Calu3 (cell line): ENCODE data around the gene S1PR3. TPM values are rescaled to one million over a fixed set of nuclear protein-coding genes. Genes with fewer than 3 reads are reported as not detected.

ENCODE experiments used
- BruUV-seq: library from RNA; stranded (reverse); fragments of 400-500 nt; replicated peaks from 2 replicates; lab custom pipeline; 2021; lab: Mats Ljungman, UMichigan
- CTCF ChIA-PET: fragments of 300-600 bp; sonication (Branson Sonifier 250); formaldehyde crosslinking; loops from one replicate; lab custom pipeline; 2022; ENCODE audit warnings: antibody characterized with exemption; lab: Charles Lee
- DNase-seq: peaks from one replicate; pipeline ENCODE4 v3.0.0; 2022
- H3K27ac Mint-ChIP-seq: one replicate; pipeline ENCODE4 v1.8.0; 2022; ENCODE audit warnings: mixed read lengths; ENCODE audit not compliant: unreplicated experiment
- H3K27me3 Mint-ChIP-seq: one replicate; pipeline ENCODE4 v1.8.0; 2022; ENCODE audit warnings: mixed read lengths; ENCODE audit not compliant: unreplicated experiment
- H3K36me3 Mint-ChIP-seq: one replicate; pipeline ENCODE4 v1.8.0; 2022; ENCODE audit warnings: mild to moderate bottlenecking, moderate library complexity, mixed read lengths; ENCODE audit not compliant: insufficient read depth, unreplicated experiment
- H3K4me1 Mint-ChIP-seq: one replicate; pipeline ENCODE4 v1.8.0; 2022; ENCODE audit warnings: mild to moderate bottlenecking, low read depth, mixed read lengths; ENCODE audit not compliant: unreplicated experiment
- H3K4me3 Mint-ChIP-seq: one replicate; pipeline ENCODE4 v1.8.0; 2022; ENCODE audit warnings: mild to moderate bottlenecking, low read depth, moderate library complexity, mixed read lengths; ENCODE audit not compliant: unreplicated experiment
- H3K9me3 Mint-ChIP-seq: one replicate; pipeline ENCODE4 v1.8.0; 2022; ENCODE audit warnings: low read depth, mixed read lengths; ENCODE audit not compliant: unreplicated experiment
- intact Hi-C: fragments of 100-400 bp; cut with micrococcal nuclease; formaldehyde crosslinking; loops from one replicate; pipeline ENCODE4 v1.10.0; 2022; ENCODE audit not compliant: unreplicated experiment
- total RNA-seq: library from RNA; stranded (reverse); gene quantifications from 2 replicates; pipeline ENCODE4 v1.2.3, GENCODE V29; 2022
- TF ChIP-seq, protein P1 (sequence below): fragments of 200-600 bp; IDR thresholded peaks from one replicate; pipeline ENCODE4 v1.8.0; 2022; ENCODE audit warnings: antibody characterized with exemption; ENCODE audit not compliant: unreplicated experiment

S1PR3 gene
- total RNA-seq, 1 experiment from 2014 or later, result 0.66 TPM

DNA sequence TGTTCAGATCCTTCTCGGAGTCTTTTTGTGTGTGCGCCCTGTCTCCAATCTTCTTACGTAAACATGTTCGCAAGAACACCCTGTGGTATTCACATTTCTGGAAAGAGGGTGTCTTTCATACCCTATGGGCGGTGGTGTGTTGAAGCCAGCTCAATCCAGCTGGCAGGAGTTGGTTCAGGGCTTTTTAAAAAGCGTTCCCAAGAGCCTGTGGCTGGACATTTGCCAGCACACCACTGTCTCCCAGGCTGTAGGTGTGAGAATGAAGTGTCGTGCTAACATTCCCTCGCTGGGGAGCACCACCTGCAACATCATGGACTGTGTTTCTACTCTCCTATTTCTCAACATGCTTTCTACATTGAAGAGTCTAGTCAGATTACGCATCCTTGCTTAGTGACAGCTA is 51.7 kb downstream of the S1PR3 start:
- no peak for DNase-seq
- CTCF ChIA-PET, result no interaction called here
- Mint-ChIP-seq H3K4me1 (no peaks in the 10 kb centered on the region), H3K9me3 (no peaks in the 10 kb centered on the region), H3K4me3 (no peak overlapping the region), H3K27me3 (no peaks in the 10 kb centered on the region), H3K36me3 (no peaks in the 10 kb centered on the region), H3K27ac (no peak overlapping the region)
- TF ChIP-seq, protein P1, sequence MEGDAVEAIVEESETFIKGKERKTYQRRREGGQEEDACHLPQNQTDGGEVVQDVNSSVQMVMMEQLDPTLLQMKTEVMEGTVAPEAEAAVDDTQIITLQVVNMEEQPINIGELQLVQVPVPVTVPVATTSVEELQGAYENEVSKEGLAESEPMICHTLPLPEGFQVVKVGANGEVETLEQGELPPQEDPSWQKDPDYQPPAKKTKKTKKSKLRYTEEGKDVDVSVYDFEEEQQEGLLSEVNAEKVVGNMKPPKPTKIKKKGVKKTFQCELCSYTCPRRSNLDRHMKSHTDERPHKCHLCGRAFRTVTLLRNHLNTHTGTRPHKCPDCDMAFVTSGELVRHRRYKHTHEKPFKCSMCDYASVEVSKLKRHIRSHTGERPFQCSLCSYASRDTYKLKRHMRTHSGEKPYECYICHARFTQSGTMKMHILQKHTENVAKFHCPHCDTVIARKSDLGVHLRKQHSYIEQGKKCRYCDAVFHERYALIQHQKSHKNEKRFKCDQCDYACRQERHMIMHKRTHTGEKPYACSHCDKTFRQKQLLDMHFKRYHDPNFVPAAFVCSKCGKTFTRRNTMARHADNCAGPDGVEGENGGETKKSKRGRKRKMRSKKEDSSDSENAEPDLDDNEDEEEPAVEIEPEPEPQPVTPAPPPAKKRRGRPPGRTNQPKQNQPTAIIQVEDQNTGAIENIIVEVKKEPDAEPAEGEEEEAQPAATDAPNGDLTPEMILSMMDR, result no peak
- intact Hi-C loops, result no loop called here
- BruUV-seq, result no TSS peak

DNA sequence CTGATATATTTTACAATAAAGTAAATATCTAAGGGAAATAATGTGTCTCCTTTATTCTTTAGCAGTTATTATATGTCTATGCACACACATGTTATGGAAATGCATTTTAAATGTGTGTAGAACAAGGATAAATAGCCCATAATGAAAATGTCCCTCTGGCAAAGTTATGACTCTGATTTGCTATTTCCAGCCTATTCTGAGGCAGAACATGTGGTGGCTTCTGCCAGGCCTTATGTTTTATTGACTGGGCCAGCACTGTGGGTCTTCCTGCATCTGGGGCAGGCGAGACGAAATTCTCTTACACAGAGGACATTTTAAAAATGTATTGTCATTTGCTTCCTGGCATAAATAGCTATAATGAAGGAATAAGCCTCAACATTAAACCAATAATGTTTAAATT is 52.8 kb downstream of the S1PR3 start:
- Mint-ChIP-seq H3K27me3 (no peaks in the 10 kb centered on the region), H3K4me1 (no peaks in the 10 kb centered on the region), H3K9me3 (no peaks in the 10 kb centered on the region), H3K27ac (no peak overlapping the region), H3K4me3 (no peak overlapping the region), H3K36me3 (no peaks in the 10 kb centered on the region)
- DNase-seq, result no peak
- TF ChIP-seq, protein P1, result no peak
- intact Hi-C loops, result no loop called here
- no TSS peak for BruUV-seq
- CTCF ChIA-PET, result no interaction called here

DNA sequence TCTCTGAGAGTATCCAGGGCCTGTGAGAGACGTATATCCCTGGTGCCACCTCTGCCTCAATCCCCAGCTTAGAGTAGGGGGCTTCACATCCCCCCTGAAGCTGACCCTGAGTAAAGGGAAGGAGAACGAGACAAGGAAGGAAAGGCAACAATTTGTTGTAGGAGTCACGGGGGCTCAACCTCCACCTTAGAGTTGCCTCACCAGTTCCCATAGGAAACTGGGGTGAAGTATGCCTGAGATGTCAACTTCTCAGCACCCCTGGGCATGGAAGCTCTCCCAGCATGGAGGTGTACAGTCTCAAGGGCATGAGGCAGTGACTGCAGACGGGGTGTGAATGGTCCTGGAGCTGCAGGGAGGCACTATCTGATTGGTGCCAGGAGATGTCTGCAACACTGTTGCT is 53.6 kb downstream of the S1PR3 start:
- H3K36me3 Mint-ChIP-seq, result no peaks in the 10 kb centered on the region
- no peak overlapping the region for H3K27ac Mint-ChIP-seq
- CTCF ChIA-PET, result interaction anchor here (0.7 kb wide), 1 partner anchor 8 kb away, joined by 3 read pairs; no protein-coding TSS in a partner anchor
- H3K4me3 Mint-ChIP-seq, result no peak overlapping the region
- no peak for DNase-seq
- no peaks in the 10 kb centered on the region for H3K9me3 Mint-ChIP-seq
- intact Hi-C loops, result no loop called here
- no peaks in the 10 kb centered on the region for H3K4me1 Mint-ChIP-seq
- TF ChIP-seq, protein P1, result no peak
- no peaks in the 10 kb centered on the region for H3K27me3 Mint-ChIP-seq
- BruUV-seq, result no TSS peak

DNA sequence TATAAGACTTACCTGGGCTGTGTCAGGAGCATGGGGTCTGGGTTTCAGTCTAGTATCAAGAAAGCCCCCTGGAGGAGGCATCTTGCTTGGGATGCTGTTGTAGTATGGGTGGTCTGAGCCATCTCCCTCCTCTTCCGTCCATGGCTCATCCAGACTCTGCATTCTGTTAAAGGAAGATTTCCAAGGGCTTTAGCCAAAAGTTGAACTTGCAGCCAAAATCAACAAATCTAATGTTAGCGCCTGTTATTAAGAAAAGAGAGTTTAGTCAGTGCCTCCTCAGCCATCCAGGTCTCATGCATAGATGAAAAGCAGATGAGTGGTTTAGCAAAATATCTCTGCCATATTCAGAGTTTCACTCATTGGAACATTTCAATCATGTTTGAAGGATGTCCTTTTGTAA is 55.6 kb downstream of the S1PR3 start:
- TF ChIP-seq, protein P1, result no peak
- no peaks in the 10 kb centered on the region for H3K27me3 Mint-ChIP-seq
- no peaks in the 10 kb centered on the region for H3K9me3 Mint-ChIP-seq
- BruUV-seq, result no TSS peak
- intact Hi-C loops, result no loop called here
- no peak overlapping the region for H3K27ac Mint-ChIP-seq
- no peak for DNase-seq
- CTCF ChIA-PET, result no interaction called here
- H3K36me3 Mint-ChIP-seq, result no peaks in the 10 kb centered on the region
- no peaks in the 10 kb centered on the region for H3K4me1 Mint-ChIP-seq
- H3K4me3 Mint-ChIP-seq, result no peak overlapping the region
